ENCODE data around the gene CD59.

DNA sequence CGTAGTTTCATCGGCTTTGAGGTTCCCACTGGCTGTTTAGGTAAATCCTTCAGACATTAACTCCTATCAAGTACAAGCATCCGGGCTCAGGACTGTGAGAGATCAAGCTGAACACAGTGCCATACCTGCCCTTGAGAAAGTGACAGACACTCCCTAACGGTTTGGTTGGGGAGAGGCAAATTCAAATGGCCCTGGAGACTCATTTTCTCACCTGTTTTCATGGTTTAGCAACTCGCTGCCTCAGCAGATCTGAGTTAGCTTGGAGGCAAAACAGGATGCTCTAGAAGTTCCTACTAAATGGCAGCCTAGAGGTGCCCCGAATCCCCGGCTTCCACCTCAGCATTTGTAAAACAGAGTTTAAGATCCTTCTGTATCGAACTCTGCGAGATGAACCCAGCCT, 41.7 kb upstream of the CD59 start:
- TF ChIP-seq CTCF (IDR thresholded peaks at IDR 0.05; ENCODE audit: low read length) (no peak), EZH2 (IDR thresholded peaks at IDR 0.05; ENCODE audit: borderline replicate concordance, low read length) (no peak)
